ENCODE results near the gene PLA2R1. TPM values are rescaled to one million over a fixed set of nuclear protein-coding genes. Genes with fewer than 3 reads are reported as not detected.

The PLA2R1 gene
- total RNA-seq, 1 experiment from 2014 or later, result 1.1 TPM

DNA sequence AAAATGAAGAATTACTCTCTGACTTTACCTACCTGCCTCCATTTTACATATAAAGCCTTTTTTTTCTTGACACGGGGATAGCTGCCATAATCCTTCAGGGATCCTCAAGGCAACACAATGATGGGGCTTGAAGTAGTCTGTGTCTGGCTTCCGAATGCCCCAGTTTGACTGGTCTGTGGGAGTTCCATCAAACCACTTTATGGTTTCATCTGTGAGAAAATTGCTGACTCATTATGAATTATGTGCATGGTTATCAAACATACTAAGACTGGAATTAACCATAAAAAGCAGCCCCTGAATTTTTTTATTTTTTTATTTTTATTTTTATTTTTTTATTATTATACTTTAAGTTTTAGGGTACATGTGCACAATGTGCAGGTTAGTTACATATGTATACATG is 117.5 kb downstream of the PLA2R1 start:
- ChIA-PET CTCF (no interaction called here), POLR2A (no interaction called here)
- Mint-ChIP-seq H3K27ac (no peak overlapping the region), H3K36me3 (no peaks in the 10 kb centered on the region), H3K4me3 (no peak overlapping the region), H3K27me3 (ENCODE audit: low read depth) (no peaks in the 10 kb centered on the region), H3K4me1 (peaks cover 5% of the 10 kb centered on the region; the same call in 1 of the 2 replicates), H3K9me3 (peaks cover 4% of the 10 kb centered on the region; the same call in 1 of the 2 replicates)
- DNase-seq (ENCODE audit: low spot score) (no peak), ATAC-seq (no peak)
- TF ChIP-seq ZNF416 (CRISPR knock-in tag; IDR thresholded peaks at IDR 0.05), result no peak
- peak; percentile 10; the same call in 1 of the 2 replicates for TF ChIP-seq HMGA2 (CRISPR knock-in tag; IDR thresholded peaks at IDR 0.05)

DNA sequence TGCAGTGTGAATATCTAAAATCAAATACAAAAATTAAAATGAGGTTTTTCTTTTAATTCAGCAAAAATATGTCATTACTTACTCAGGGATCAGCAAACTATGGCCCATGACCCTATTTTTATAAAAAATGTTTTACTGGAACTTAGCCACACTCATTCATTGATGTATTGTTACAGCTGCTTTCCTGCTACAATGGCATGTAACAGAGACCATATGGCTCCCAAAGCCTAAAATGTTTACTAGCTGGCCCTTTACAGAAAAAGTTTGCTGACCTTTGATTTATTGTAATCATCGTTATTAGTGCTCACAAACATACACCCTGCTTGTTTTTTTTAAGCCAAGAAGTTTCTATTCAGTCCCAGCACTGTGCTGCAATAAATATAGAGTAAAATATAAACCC is 120.3 kb downstream of the PLA2R1 start:
- no peak for ATAC-seq
- ChIA-PET POLR2A (no interaction called here), CTCF (interaction anchor here (0.6 kb wide), 1 partner anchor 209 kb away, joined by 3 read pairs; no protein-coding TSS in a partner anchor)
- TF ChIP-seq, protein P1, sequence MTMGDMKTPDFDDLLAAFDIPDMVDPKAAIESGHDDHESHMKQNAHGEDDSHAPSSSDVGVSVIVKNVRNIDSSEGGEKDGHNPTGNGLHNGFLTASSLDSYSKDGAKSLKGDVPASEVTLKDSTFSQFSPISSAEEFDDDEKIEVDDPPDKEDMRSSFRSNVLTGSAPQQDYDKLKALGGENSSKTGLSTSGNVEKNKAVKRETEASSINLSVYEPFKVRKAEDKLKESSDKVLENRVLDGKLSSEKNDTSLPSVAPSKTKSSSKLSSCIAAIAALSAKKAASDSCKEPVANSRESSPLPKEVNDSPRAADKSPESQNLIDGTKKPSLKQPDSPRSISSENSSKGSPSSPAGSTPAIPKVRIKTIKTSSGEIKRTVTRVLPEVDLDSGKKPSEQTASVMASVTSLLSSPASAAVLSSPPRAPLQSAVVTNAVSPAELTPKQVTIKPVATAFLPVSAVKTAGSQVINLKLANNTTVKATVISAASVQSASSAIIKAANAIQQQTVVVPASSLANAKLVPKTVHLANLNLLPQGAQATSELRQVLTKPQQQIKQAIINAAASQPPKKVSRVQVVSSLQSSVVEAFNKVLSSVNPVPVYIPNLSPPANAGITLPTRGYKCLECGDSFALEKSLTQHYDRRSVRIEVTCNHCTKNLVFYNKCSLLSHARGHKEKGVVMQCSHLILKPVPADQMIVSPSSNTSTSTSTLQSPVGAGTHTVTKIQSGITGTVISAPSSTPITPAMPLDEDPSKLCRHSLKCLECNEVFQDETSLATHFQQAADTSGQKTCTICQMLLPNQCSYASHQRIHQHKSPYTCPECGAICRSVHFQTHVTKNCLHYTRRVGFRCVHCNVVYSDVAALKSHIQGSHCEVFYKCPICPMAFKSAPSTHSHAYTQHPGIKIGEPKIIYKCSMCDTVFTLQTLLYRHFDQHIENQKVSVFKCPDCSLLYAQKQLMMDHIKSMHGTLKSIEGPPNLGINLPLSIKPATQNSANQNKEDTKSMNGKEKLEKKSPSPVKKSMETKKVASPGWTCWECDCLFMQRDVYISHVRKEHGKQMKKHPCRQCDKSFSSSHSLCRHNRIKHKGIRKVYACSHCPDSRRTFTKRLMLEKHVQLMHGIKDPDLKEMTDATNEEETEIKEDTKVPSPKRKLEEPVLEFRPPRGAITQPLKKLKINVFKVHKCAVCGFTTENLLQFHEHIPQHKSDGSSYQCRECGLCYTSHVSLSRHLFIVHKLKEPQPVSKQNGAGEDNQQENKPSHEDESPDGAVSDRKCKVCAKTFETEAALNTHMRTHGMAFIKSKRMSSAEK (CRISPR knock-in tag; IDR thresholded peaks at IDR 0.05; ENCODE audit: borderline replicate concordance), result no peak
- Mint-ChIP-seq H3K4me1 (peaks cover 2% of the 10 kb centered on the region; the same call in 1 of the 2 replicates), H3K27me3 (ENCODE audit: low read depth) (no peaks in the 10 kb centered on the region), H3K27ac (no peak overlapping the region), H3K9me3 (peaks cover 4% of the 10 kb centered on the region; the same call in 1 of the 2 replicates), H3K4me3 (no peak overlapping the region), H3K36me3 (no peaks in the 10 kb centered on the region)
- DNase-seq (ENCODE audit: low spot score), result no peak

DNA sequence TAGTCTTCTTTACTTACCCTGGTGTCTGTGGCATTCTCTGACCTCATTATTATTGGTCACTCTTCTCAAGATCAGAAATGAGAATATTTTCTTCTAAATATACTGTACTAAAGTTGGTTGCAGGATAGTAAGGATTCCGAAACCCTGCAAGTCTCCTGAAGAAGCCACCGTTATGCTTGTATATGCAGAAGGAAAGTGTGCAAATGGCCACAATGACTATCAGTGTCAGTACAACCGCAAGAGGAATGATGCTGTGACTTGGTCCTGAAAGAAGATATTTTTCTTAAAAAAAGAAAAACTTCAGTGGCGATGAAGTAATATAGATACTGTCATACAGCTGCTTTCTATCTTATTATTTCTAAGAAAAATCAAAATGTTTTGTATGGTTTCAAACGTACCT is 120.7 kb downstream of the PLA2R1 start:
- Mint-ChIP-seq H3K27ac (no peak overlapping the region), H3K4me1 (peaks cover 2% of the 10 kb centered on the region; the same call in 1 of the 2 replicates), H3K36me3 (no peaks in the 10 kb centered on the region), H3K9me3 (peaks cover 4% of the 10 kb centered on the region; the same call in 1 of the 2 replicates), H3K27me3 (ENCODE audit: low read depth) (no peaks in the 10 kb centered on the region), H3K4me3 (no peak overlapping the region)
- POLR2A ChIA-PET, result no interaction called here
- no peak for DNase-seq (ENCODE audit: low spot score)
- no peak for ATAC-seq
- CTCF ChIA-PET, result no interaction called here
- TF ChIP-seq, protein P2, sequence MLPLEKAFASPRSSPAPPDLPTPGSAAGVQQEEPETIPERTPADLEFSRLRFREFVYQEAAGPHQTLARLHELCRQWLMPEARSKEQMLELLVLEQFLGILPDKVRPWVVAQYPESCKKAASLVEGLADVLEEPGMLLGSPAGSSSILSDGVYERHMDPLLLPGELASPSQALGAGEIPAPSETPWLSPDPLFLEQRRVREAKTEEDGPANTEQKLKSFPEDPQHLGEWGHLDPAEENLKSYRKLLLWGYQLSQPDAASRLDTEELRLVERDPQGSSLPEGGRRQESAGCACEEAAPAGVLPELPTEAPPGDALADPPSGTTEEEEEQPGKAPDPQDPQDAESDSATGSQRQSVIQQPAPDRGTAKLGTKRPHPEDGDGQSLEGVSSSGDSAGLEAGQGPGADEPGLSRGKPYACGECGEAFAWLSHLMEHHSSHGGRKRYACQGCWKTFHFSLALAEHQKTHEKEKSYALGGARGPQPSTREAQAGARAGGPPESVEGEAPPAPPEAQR (CRISPR knock-in tag; IDR thresholded peaks at IDR 0.05), result no peak
- TF ChIP-seq, protein P3, sequence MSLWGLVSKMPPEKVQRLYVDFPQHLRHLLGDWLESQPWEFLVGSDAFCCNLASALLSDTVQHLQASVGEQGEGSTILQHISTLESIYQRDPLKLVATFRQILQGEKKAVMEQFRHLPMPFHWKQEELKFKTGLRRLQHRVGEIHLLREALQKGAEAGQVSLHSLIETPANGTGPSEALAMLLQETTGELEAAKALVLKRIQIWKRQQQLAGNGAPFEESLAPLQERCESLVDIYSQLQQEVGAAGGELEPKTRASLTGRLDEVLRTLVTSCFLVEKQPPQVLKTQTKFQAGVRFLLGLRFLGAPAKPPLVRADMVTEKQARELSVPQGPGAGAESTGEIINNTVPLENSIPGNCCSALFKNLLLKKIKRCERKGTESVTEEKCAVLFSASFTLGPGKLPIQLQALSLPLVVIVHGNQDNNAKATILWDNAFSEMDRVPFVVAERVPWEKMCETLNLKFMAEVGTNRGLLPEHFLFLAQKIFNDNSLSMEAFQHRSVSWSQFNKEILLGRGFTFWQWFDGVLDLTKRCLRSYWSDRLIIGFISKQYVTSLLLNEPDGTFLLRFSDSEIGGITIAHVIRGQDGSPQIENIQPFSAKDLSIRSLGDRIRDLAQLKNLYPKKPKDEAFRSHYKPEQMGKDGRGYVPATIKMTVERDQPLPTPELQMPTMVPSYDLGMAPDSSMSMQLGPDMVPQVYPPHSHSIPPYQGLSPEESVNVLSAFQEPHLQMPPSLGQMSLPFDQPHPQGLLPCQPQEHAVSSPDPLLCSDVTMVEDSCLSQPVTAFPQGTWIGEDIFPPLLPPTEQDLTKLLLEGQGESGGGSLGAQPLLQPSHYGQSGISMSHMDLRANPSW (CRISPR knock-in tag; conservative IDR thresholded peaks at IDR 0.05; ENCODE audit: low read depth), result no peak
- no peak for TF ChIP-seq RORB (CRISPR knock-in tag; IDR thresholded peaks at IDR 0.05)
- TF ChIP-seq, protein P4, sequence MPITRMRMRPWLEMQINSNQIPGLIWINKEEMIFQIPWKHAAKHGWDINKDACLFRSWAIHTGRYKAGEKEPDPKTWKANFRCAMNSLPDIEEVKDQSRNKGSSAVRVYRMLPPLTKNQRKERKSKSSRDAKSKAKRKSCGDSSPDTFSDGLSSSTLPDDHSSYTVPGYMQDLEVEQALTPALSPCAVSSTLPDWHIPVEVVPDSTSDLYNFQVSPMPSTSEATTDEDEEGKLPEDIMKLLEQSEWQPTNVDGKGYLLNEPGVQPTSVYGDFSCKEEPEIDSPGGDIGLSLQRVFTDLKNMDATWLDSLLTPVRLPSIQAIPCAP (CRISPR knock-in tag; IDR thresholded peaks at IDR 0.05), result no peak
- TF ChIP-seq ELF4 (CRISPR knock-in tag; IDR thresholded peaks at IDR 0.05; ENCODE audit: low read depth), result no peak
- TF ChIP-seq, protein P5, sequence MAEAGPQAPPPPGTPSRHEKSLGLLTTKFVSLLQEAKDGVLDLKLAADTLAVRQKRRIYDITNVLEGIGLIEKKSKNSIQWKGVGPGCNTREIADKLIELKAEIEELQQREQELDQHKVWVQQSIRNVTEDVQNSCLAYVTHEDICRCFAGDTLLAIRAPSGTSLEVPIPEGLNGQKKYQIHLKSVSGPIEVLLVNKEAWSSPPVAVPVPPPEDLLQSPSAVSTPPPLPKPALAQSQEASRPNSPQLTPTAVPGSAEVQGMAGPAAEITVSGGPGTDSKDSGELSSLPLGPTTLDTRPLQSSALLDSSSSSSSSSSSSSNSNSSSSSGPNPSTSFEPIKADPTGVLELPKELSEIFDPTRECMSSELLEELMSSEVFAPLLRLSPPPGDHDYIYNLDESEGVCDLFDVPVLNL (CRISPR knock-in tag; IDR thresholded peaks at IDR 0.05; ENCODE audit: borderline replicate concordance, low read depth), result no peak
- TF ChIP-seq ESRRA (CRISPR knock-in tag; IDR thresholded peaks at IDR 0.05; ENCODE audit: borderline replicate concordance), result no peak
- TF ChIP-seq, protein P6, sequence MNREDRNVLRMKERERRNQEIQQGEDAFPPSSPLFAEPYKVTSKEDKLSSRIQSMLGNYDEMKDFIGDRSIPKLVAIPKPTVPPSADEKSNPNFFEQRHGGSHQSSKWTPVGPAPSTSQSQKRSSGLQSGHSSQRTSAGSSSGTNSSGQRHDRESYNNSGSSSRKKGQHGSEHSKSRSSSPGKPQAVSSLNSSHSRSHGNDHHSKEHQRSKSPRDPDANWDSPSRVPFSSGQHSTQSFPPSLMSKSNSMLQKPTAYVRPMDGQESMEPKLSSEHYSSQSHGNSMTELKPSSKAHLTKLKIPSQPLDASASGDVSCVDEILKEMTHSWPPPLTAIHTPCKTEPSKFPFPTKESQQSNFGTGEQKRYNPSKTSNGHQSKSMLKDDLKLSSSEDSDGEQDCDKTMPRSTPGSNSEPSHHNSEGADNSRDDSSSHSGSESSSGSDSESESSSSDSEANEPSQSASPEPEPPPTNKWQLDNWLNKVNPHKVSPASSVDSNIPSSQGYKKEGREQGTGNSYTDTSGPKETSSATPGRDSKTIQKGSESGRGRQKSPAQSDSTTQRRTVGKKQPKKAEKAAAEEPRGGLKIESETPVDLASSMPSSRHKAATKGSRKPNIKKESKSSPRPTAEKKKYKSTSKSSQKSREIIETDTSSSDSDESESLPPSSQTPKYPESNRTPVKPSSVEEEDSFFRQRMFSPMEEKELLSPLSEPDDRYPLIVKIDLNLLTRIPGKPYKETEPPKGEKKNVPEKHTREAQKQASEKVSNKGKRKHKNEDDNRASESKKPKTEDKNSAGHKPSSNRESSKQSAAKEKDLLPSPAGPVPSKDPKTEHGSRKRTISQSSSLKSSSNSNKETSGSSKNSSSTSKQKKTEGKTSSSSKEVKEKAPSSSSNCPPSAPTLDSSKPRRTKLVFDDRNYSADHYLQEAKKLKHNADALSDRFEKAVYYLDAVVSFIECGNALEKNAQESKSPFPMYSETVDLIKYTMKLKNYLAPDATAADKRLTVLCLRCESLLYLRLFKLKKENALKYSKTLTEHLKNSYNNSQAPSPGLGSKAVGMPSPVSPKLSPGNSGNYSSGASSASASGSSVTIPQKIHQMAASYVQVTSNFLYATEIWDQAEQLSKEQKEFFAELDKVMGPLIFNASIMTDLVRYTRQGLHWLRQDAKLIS (CRISPR knock-in tag; IDR thresholded peaks at IDR 0.05; ENCODE audit: borderline replicate concordance), result no peak
- no peak for TF ChIP-seq TEAD1 (CRISPR knock-in tag; IDR thresholded peaks at IDR 0.05)
- TF ChIP-seq, protein P7, sequence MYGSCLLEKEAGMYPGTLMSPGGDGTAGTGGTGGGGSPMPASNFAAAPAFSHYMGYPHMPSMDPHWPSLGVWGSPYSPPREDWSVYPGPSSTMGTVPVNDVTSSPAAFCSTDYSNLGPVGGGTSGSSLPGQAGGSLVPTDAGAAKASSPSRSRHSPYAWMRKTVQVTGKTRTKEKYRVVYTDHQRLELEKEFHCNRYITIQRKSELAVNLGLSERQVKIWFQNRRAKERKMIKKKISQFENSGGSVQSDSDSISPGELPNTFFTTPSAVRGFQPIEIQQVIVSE (CRISPR knock-in tag; IDR thresholded peaks at IDR 0.05; ENCODE audit: borderline replicate concordance), result no peak
- no peak for TF ChIP-seq SP1 (CRISPR knock-in tag; conservative IDR thresholded peaks at IDR 0.05)
- no peak for TF ChIP-seq GRHL2 (CRISPR knock-in tag; IDR thresholded peaks at IDR 0.05; ENCODE audit: insufficient replicate concordance, severe bottlenecking)

Data from WTC11 (cell line).